ENCODE data around the gene PRR13. TPM values are rescaled to one million over a fixed set of nuclear protein-coding genes. Genes with fewer than 3 reads are reported as not detected.

The PRR13 gene
- polyA plus RNA-seq, 1 of the 3 experiments (the other 2 are of a cell fraction): 58.5 TPM

- ChIA-PET CTCF (interaction anchor here (0.8 to 3.0 kb wide), 10 partner anchors 10 to 103 kb away, joined by 3 to 22 read pairs (median 3); partner anchors contain the start of gene SP1), POLR2A (no interaction called here)
- H3K4me1 ChIP-seq (ENCODE audit: control insufficient read depth in 1 of 2, insufficient read depth in 2 of 2, low read depth in 1 of 2, low read length in 1 of 2): peaks cover 8 to 11% of the 10 kb centered on the region in 2 experiments; a peak in 3 of 4 replicates
- peaks cover 10% of the 10 kb centered on the region for H3F3A ChIP-seq (replicated peaks; ENCODE audit: insufficient read depth)
- DNase-seq: no peak
- H2AFZ ChIP-seq (ENCODE audit: low read depth): no peak overlapping the region
- H3K9me2 ChIP-seq: no peaks in the 10 kb centered on the region
- no peaks in the 10 kb centered on the region for H3K36me3 ChIP-seq (replicated peaks in 1 of 2; ENCODE audit: control insufficient read depth in 1 of 2, insufficient read depth in 2 of 2, low read length in 1 of 2)
- H3K4me3 ChIP-seq (ENCODE audit: low read depth in 2 of 2, low read length in 1 of 2): no peak overlapping the region
- no peaks in the 10 kb centered on the region for H3K27me3 ChIP-seq (ENCODE audit: insufficient read depth)
- H3K4me2 ChIP-seq: no peak overlapping the region
- H3K27ac ChIP-seq (ENCODE audit: low read depth in 2 of 2, low read length in 1 of 2): no peak overlapping the region
- WGBS (ENCODE audit: low lambda C conversion rate): 47% methylated on average over 7 of the region's 7 CpGs
- no peaks in the 10 kb centered on the region for H3K9me3 ChIP-seq
- no peaks in the 10 kb centered on the region for H4K20me1 ChIP-seq (ENCODE audit: insufficient read depth)
- no peak overlapping the region for H3K9ac ChIP-seq
- no peaks in the 10 kb centered on the region for H3K79me2 ChIP-seq (ENCODE audit: insufficient read depth)
- TF ChIP-seq YY1 (IDR thresholded peaks at IDR 0.05; ENCODE audit: low read depth) (no peak), POLR2AphosphoS5 (IDR thresholded peaks at IDR 0.05; ENCODE audit: low read depth, low read length) (peak; percentile 31; the same call in 1 of the 2 replicates), RCOR1 (IDR thresholded peaks at IDR 0.05; ENCODE audit: low read length) (no peak), NRF1 (IDR thresholded peaks at IDR 0.05; ENCODE audit: low read depth, low read length) (no peak), RXRA (IDR thresholded peaks at IDR 0.05; ENCODE audit: borderline replicate concordance, low read depth) (no peak), TEAD4 (IDR thresholded peaks at IDR 0.05; ENCODE audit: borderline replicate concordance, insufficient read depth) (no peak), JUND (IDR thresholded peaks at IDR 0.05) (peak; percentile 82), USF2 (IDR thresholded peaks at IDR 0.05; ENCODE audit: borderline replicate concordance, low read depth, low read length) (no peak), CHD2 (IDR thresholded peaks at IDR 0.05; ENCODE audit: low read length, partially characterized antibody) (no peak), TAF1 (IDR thresholded peaks at IDR 0.05; ENCODE audit: borderline replicate concordance, low read depth, low read length) (no peak), EZH2phosphoT487 (IDR thresholded peaks at IDR 0.05; ENCODE audit: borderline replicate concordance, low read depth) (no peak), CTCF (IDR thresholded peaks at IDR 0.05) (no peak), GABPA (IDR thresholded peaks at IDR 0.05; ENCODE audit: low read depth) (no peak), MAX (IDR thresholded peaks at IDR 0.05; ENCODE audit: low read depth) (peak; percentile 52; the same call in 1 of the 2 replicates), SMC3 (IDR thresholded peaks at IDR 0.05; ENCODE audit: low read depth, low read length) (no peak), TCF12 (IDR thresholded peaks at IDR 0.05) (peak; percentile 73), SIN3A (IDR thresholded peaks at IDR 0.05; ENCODE audit: borderline replicate concordance, low read depth, low read length) (no peak), FOSL2 (IDR thresholded peaks at IDR 0.05; ENCODE audit: borderline replicate concordance, low read depth) (peak; percentile 90), FOXM1 (IDR thresholded peaks at IDR 0.05; ENCODE audit: low read depth) (no peak), MEF2A (IDR thresholded peaks at IDR 0.05; ENCODE audit: borderline replicate concordance, low read depth) (no peak), NFIC (IDR thresholded peaks at IDR 0.05; ENCODE audit: borderline replicate concordance) (no peak), MXI1 (IDR thresholded peaks at IDR 0.05; ENCODE audit: low read depth, low read length) (no peak), EP300 (IDR thresholded peaks at IDR 0.05; ENCODE audit: borderline replicate concordance in 1 of 2, low read depth in 1 of 2, low read length in 1 of 2) (no peak), RFX5 (IDR thresholded peaks at IDR 0.05; ENCODE audit: low read length) (no peak)
- TF ChIP-seq, protein P1, sequence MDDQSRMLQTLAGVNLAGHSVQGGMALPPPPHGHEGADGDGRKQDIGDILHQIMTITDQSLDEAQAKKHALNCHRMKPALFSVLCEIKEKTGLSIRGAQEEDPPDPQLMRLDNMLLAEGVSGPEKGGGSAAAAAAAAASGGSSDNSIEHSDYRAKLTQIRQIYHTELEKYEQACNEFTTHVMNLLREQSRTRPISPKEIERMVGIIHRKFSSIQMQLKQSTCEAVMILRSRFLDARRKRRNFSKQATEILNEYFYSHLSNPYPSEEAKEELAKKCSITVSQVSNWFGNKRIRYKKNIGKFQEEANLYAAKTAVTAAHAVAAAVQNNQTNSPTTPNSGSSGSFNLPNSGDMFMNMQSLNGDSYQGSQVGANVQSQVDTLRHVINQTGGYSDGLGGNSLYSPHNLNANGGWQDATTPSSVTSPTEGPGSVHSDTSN (IDR thresholded peaks at IDR 0.05): peak; percentile 55; the same call in 1 of the 2 replicates
- TF ChIP-seq, protein P2, sequence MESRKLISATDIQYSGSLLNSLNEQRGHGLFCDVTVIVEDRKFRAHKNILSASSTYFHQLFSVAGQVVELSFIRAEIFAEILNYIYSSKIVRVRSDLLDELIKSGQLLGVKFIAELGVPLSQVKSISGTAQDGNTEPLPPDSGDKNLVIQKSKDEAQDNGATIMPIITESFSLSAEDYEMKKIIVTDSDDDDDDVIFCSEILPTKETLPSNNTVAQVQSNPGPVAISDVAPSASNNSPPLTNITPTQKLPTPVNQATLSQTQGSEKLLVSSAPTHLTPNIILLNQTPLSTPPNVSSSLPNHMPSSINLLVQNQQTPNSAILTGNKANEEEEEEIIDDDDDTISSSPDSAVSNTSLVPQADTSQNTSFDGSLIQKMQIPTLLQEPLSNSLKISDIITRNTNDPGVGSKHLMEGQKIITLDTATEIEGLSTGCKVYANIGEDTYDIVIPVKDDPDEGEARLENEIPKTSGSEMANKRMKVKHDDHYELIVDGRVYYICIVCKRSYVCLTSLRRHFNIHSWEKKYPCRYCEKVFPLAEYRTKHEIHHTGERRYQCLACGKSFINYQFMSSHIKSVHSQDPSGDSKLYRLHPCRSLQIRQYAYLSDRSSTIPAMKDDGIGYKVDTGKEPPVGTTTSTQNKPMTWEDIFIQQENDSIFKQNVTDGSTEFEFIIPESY (IDR thresholded peaks at IDR 0.05; ENCODE audit: borderline replicate concordance, low read depth): no peak
- TF ChIP-seq, protein P3, sequence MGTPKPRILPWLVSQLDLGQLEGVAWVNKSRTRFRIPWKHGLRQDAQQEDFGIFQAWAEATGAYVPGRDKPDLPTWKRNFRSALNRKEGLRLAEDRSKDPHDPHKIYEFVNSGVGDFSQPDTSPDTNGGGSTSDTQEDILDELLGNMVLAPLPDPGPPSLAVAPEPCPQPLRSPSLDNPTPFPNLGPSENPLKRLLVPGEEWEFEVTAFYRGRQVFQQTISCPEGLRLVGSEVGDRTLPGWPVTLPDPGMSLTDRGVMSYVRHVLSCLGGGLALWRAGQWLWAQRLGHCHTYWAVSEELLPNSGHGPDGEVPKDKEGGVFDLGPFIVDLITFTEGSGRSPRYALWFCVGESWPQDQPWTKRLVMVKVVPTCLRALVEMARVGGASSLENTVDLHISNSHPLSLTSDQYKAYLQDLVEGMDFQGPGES (IDR thresholded peaks at IDR 0.05; ENCODE audit: low read depth, low read length): no peak
These were observed 13.5 kb upstream of the PRR13 start for GRCh38 chr12:53427905-53428594.
